GM12878 (cell line): ENCODE results near the gene ECM1. TPM values are rescaled to one million over a fixed set of nuclear protein-coding genes. Genes with fewer than 3 reads are reported as not detected.
A peak's percentile ranks its signal among the peaks of the same experiment; 100 is the strongest.

Experiments
- BACH1 ChIP-seq: fragments of 450-650 bp; IDR thresholded peaks from 2 replicates; pipeline ENCODE4 v1.6.1; 2017; ENCODE audit warnings: mild to moderate bottlenecking, borderline replicate concordance
- BMI1 ChIP-seq: fragments of 450-650 bp; IDR thresholded peaks from 2 replicates; pipeline ENCODE4 v1.6.1; 2016; ENCODE audit warnings: mild to moderate bottlenecking, moderate library complexity, borderline replicate concordance
- CHD1 ChIP-seq: IDR thresholded peaks from 2 replicates; pipeline ENCODE4 v1.6.1; 2012; ENCODE audit warnings: low read depth, low read length, improper control_type of control experiment
- CHD2 ChIP-seq: IDR thresholded peaks from 2 replicates; pipeline ENCODE4 v1.6.1; 2011; ENCODE audit warnings: low read depth, low read length, improper control_type of control experiment, borderline replicate concordance
- CREB1 ChIP-seq: IDR thresholded peaks from 2 replicates; pipeline ENCODE4 v1.6.1; 2012; ENCODE audit warnings: low read depth, mild to moderate bottlenecking, inconsistent platforms
- CREM ChIP-seq: IDR thresholded peaks from 2 replicates; pipeline ENCODE4 v1.6.1; 2014; ENCODE audit warnings: antibody characterized with exemption, low read depth
- EZH2 ChIP-seq: IDR thresholded peaks from 2 replicates; pipeline ENCODE4 v1.6.1; 2012; ENCODE audit warnings: low read depth, mild to moderate bottlenecking, control low read depth, inconsistent platforms, low read length, borderline replicate concordance; ENCODE audit not compliant: control insufficient read depth
- HDAC2 ChIP-seq: fragments of 200-600 bp; sonication (generic); IDR thresholded peaks from 2 replicates; pipeline ENCODE4 v1.6.1; 2017
- MEF2A ChIP-seq: IDR thresholded peaks from 2 replicates; pipeline ENCODE4 v1.6.1; 2011; ENCODE audit warnings: low read depth, mild to moderate bottlenecking, low read length, moderate library complexity; ENCODE audit not compliant: insufficient read depth
- MEF2B ChIP-seq: fragments of 450-650 bp; IDR thresholded peaks from 2 replicates; pipeline ENCODE4 v1.6.1; 2018; ENCODE audit warnings: mild to moderate bottlenecking, moderate library complexity; ENCODE audit not compliant: partially characterized antibody, poor library complexity, severe bottlenecking
- NFXL1 ChIP-seq: fragments of 450-650 bp; IDR thresholded peaks from 2 replicates; pipeline ENCODE4 v1.6.1; 2017; ENCODE audit warnings: antibody characterized with exemption, mild to moderate bottlenecking, borderline replicate concordance
- NR2C1 ChIP-seq: fragments of 450-650 bp; IDR thresholded peaks from 2 replicates; pipeline ENCODE4 v1.6.1; 2017; ENCODE audit warnings: antibody characterized with exemption, mild to moderate bottlenecking, moderate library complexity
- NR2C2 ChIP-seq: IDR thresholded peaks from 2 replicates; pipeline ENCODE4 v1.6.1; 2011; ENCODE audit warnings: borderline replicate concordance, low read depth; ENCODE audit not compliant: control insufficient read depth, insufficient read length
- RAD21 ChIP-seq: IDR thresholded peaks from 2 replicates; pipeline ENCODE4 v1.6.1; 2011; ENCODE audit warnings: mild to moderate bottlenecking, low read depth, low read length, moderate library complexity; ENCODE audit not compliant: insufficient read depth
- RBBP5 ChIP-seq: fragments of 200-600 bp; sonication (generic); conservative IDR thresholded peaks from 2 replicates; pipeline ENCODE4 v1.6.1; 2016
- RUNX3 ChIP-seq: IDR thresholded peaks from 2 replicates; pipeline ENCODE4 v1.6.1; 2012; ENCODE audit warnings: low read length, inconsistent platforms
- SREBF1 ChIP-seq: IDR thresholded peaks from 2 replicates; pipeline ENCODE4 v1.6.1; 2012; ENCODE audit warnings: mild to moderate bottlenecking, low read length
- ZSCAN29 ChIP-seq: fragments of 450-650 bp; IDR thresholded peaks from 2 replicates; pipeline ENCODE4 v1.6.1; 2017; ENCODE audit warnings: mild to moderate bottlenecking, moderate library complexity
- polyA plus RNA-seq, 11 experiments: library from polyadenylated mRNA; depleted of rRNA in 4 of 11; unstranded in 6 of 11; stranded (reverse) in 5 of 11; fragments of >200 nt; fragmentation: Nextera tagmentation in 4 of 11; fragmentation: Illumina TruSeq in 1 of 11; extraction: Ambion mirVana in 4 of 11; extraction: Trizol in 1 of 11; gene quantifications; 1 replicate in 1 of 11; 2 replicates in 10 of 11; pipeline versions ENCODE4 v1.2.1 to v1.2.3, GENCODE V29; 2011 to 2016; ENCODE audit warnings: inconsistent platforms in 2 of 11, missing spikeins in 2 of 11, low read depth in 1 of 11
- total RNA-seq, 4 experiments: library from RNA; depleted of rRNA in 3 of 4; stranded (reverse); fragments of >200 nt in 3 of 4; fragmentation: Illumina TruSeq in 1 of 4; extraction: Trizol in 1 of 4; gene quantifications; 2 replicates each; pipeline versions ENCODE4 v1.2.1 to v1.2.3, GENCODE V29; 2013 to 2021
- TF ChIP-seq, protein P1 (sequence below): IDR thresholded peaks from 2 replicates; pipeline ENCODE4 v1.6.1; 2011; ENCODE audit warnings: low read depth, mild to moderate bottlenecking, low read length, moderate library complexity, borderline replicate concordance; ENCODE audit errors: extremely low read depth
- TF ChIP-seq, protein P2 (sequence below): fragments of 450-650 bp; IDR thresholded peaks from 2 replicates; pipeline ENCODE4 v1.6.1; 2017; ENCODE audit warnings: low read depth, mild to moderate bottlenecking, moderate library complexity
- TF ChIP-seq, protein P3 (sequence below): fragments of 450-650 bp; IDR thresholded peaks from 2 replicates; pipeline ENCODE4 v1.6.1; 2017; ENCODE audit warnings: borderline replicate concordance
- TF ChIP-seq, protein P4 (sequence below): IDR thresholded peaks from 2 replicates; pipeline ENCODE4 v1.6.1; 2012; ENCODE audit warnings: low read depth, low read length, improper control_type of control experiment

ECM1 gene
- total and polyA plus RNA-seq, 10 of the 15 experiments (the other 5 are each of a cell fraction or from before 2014, with no cell fraction given): 0.06 to 1.3 (median 0.60) TPM

DNA sequence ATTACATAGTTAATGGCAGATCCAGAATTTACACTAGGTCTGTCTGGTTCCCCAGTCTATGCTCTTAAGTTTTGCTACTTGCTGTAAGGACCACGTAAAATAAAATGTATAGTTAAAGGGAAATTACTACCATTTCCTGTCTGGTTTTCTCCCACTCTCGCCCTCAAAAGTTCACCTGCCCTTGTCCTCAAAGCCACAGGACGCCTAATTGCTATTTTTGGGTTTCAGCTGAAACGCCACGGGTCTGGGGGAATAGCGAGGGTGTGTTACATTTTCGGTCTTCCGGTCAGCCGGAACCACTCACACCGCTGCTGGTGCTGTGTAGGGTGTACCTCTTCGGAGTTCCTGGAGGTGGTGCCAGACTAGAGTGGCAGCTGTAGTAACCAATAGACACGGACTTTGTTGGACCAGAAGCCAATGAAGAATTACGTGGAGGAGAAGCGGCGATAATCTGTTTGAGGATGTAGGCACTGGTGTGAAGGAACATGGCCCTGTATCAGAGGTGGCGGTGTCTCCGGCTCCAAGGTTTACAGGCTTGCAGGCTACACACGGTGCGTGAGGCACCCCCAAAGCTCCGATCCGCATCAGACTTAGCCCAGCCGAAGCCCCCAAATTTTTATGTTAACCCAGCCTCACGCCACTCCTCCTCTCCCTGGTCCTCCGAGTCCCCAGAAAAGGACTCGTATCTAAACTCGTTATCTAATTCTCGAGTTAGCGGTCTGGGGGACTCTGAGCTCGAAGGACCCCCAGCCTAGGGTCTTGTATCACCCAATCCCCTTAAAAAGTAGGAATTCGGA is 20.7 kb upstream of the ECM1 start, which contains the start of gene TARS2 (continued):
- peak; percentile 99 for TF ChIP-seq MEF2A
- peak; percentile 94 for TF ChIP-seq CREM
- TF ChIP-seq EZH2: no peak
- TF ChIP-seq BMI1: peak; percentile 43; the same call in 1 of the 2 replicates
- TF ChIP-seq SREBF1: no peak
- no peak for TF ChIP-seq NFXL1
- TF ChIP-seq MEF2B: peak; percentile 95
- TF ChIP-seq RBBP5: no peak
- TF ChIP-seq, protein P1, sequence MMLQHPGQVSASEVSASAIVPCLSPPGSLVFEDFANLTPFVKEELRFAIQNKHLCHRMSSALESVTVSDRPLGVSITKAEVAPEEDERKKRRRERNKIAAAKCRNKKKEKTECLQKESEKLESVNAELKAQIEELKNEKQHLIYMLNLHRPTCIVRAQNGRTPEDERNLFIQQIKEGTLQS: no peak
- TF ChIP-seq ZSCAN29: no peak
- peak; percentile 93 for TF ChIP-seq RUNX3
- TF ChIP-seq NR2C2: no peak
- peak; percentile 62; the same call in 1 of the 2 replicates for TF ChIP-seq NR2C1
- no peak for TF ChIP-seq RAD21
- TF ChIP-seq, protein P2, sequence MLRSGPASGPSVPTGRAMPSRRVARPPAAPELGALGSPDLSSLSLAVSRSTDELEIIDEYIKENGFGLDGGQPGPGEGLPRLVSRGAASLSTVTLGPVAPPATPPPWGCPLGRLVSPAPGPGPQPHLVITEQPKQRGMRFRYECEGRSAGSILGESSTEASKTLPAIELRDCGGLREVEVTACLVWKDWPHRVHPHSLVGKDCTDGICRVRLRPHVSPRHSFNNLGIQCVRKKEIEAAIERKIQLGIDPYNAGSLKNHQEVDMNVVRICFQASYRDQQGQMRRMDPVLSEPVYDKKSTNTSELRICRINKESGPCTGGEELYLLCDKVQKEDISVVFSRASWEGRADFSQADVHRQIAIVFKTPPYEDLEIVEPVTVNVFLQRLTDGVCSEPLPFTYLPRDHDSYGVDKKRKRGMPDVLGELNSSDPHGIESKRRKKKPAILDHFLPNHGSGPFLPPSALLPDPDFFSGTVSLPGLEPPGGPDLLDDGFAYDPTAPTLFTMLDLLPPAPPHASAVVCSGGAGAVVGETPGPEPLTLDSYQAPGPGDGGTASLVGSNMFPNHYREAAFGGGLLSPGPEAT: peak; percentile 98
- TF ChIP-seq HDAC2: no peak
- TF ChIP-seq, protein P3, sequence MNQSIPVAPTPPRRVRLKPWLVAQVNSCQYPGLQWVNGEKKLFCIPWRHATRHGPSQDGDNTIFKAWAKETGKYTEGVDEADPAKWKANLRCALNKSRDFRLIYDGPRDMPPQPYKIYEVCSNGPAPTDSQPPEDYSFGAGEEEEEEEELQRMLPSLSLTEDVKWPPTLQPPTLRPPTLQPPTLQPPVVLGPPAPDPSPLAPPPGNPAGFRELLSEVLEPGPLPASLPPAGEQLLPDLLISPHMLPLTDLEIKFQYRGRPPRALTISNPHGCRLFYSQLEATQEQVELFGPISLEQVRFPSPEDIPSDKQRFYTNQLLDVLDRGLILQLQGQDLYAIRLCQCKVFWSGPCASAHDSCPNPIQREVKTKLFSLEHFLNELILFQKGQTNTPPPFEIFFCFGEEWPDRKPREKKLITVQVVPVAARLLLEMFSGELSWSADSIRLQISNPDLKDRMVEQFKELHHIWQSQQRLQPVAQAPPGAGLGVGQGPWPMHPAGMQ: no peak
- peak; percentile 95 for TF ChIP-seq CHD2
- no peak; the same call in none of the 2 replicates for TF ChIP-seq BACH1
- peak; percentile 89 for TF ChIP-seq CREB1
- TF ChIP-seq CHD1: no peak
- TF ChIP-seq, protein P4, sequence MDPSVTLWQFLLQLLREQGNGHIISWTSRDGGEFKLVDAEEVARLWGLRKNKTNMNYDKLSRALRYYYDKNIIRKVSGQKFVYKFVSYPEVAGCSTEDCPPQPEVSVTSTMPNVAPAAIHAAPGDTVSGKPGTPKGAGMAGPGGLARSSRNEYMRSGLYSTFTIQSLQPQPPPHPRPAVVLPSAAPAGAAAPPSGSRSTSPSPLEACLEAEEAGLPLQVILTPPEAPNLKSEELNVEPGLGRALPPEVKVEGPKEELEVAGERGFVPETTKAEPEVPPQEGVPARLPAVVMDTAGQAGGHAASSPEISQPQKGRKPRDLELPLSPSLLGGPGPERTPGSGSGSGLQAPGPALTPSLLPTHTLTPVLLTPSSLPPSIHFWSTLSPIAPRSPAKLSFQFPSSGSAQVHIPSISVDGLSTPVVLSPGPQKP: peak; percentile 49; the same call in 1 of the 2 replicates
